Effector memory CD8-positive, alpha-beta T cell (primary cell): Measurements from ENCODE around the gene RARA.
"Not testable (repeated sequence)": the region's sequence is repeated elsewhere in the genome, so short reads cannot be mapped to it uniquely, and the experiment has no call there.

Source experiments
- ATAC-seq: fragments of 150-1000 bp; cut with Tn5 transposase; replicated peaks from 2 replicates; pipeline ENCODE4 v1.10.0; 2021; ENCODE audit warnings: mild to moderate bottlenecking, moderate library complexity
- DNase-seq, 3 experiments: peaks; one replicate each; pipeline ENCODE4 v3.0.0; 2021
- H3K27ac Mint-ChIP-seq, 2 donors: one replicate each; pipeline ENCODE4 v1.8.0; 2022; ENCODE audit warnings: mild to moderate bottlenecking in 2 of 2, mixed read lengths in 2 of 2, moderate library complexity in 2 of 2
- H3K27me3 Mint-ChIP-seq, 2 donors: one replicate each; pipeline ENCODE4 v1.8.0; 2022; ENCODE audit warnings: mixed read lengths in 2 of 2
- H3K36me3 Mint-ChIP-seq: one replicate; pipeline ENCODE4 v1.8.0; 2022; ENCODE audit warnings: mild to moderate bottlenecking, moderate library complexity, mixed read lengths; ENCODE audit not compliant: insufficient read depth
- H3K4me1 Mint-ChIP-seq, 2 donors: one replicate each; pipeline ENCODE4 v1.8.0; 2022; ENCODE audit warnings: low read depth in 2 of 2, mixed read lengths in 2 of 2
- H3K4me3 Mint-ChIP-seq, 2 donors: one replicate each; pipeline ENCODE4 v1.8.0; 2022; ENCODE audit warnings: mild to moderate bottlenecking in 2 of 2, mixed read lengths in 2 of 2, moderate library complexity in 2 of 2
- H3K9me3 Mint-ChIP-seq, 2 donors: one replicate each; pipeline ENCODE4 v1.8.0; 2022; ENCODE audit warnings: mixed read lengths in 2 of 2

RARA gene

DNA sequence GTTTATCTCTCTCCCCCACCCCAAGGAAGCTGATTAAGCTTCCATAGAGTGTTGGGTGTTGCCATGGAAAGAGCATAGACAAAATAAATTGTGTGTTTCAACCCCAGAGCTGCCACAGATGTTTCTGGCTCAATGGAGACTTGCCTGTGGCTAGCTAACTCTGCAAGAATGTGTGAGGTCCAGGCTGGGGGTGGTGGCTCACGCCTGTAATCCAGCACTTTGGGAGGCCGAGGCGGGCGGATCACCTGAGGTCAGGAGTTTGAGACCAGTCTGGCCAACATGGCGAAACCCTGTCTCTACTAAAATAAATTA, 4.5 kb upstream of the RARA start:
- Mint-ChIP-seq H3K4me1 (peaks cover 6 to 21% of the 10 kb centered on the region in 2 donors), H3K27ac (peak overlapping the region in 1 of 2 donors; percentile 26), H3K36me3 (peaks cover 10% of the 10 kb centered on the region)
- not testable (repeated sequence) for ATAC-seq, H3K4me3 Mint-ChIP-seq, H3K27me3 Mint-ChIP-seq, H3K9me3 Mint-ChIP-seq, DNase-seq

DNA sequence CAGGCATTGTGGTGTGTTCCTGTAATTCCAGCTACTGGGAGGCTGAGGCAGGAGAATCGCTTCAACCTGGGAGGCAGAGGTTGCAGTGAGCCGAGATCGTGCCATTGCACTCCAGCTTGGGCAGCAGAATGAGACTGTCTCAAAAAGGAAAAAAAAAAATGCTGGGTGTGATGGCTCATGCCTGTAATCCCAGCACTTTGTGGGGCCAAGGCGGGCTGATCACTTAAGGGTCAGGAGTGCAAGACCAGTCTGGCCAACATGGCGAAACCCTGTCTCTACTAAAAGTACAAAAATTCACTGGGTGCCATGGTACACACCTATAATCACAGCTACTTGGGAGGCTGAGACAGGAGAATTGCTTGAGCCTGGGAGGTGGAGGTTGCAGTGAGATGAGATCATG, 4.1 kb upstream of the RARA start:
- Mint-ChIP-seq H3K27ac (peak overlapping the region in 1 of 2 donors; percentile 26), H3K36me3 (peaks cover 11% of the 10 kb centered on the region), H3K4me1 (peaks cover 6 to 24% of the 10 kb centered on the region in 2 donors)
- DNase-seq, H3K4me3 Mint-ChIP-seq, ATAC-seq, H3K27me3 Mint-ChIP-seq, H3K9me3 Mint-ChIP-seq: not testable (repeated sequence)

DNA sequence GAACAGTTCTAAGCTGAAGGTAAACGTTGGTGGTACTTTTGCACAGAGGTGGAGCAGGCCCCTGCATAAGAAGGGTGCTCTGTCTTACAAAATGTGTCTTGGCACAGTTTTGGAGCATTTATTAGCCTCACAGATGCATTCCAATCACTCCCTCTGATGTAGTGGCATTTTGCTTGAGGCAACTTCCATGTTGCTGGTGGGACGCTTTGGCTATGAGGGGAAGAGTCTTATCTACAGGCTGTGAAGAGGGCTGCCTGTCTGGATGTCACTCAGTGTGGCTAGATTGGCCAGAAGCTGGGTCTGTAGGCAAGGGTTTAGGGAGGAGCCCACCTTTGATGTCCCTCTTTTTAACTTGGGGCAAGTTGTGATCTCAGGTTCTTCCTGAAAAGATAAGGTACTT, 2.6 kb upstream of the RARA start:
- ATAC-seq (no peak), DNase-seq (no peak)
- Mint-ChIP-seq H3K4me1 (peaks cover 12 to 38% of the 10 kb centered on the region in 2 donors), H3K36me3 (peaks cover 12% of the 10 kb centered on the region), H3K9me3 (no peaks in the 10 kb centered on the region), H3K27ac (no peak overlapping the region), H3K4me3 (no peak overlapping the region), H3K27me3 (no peaks in the 10 kb centered on the region)

DNA sequence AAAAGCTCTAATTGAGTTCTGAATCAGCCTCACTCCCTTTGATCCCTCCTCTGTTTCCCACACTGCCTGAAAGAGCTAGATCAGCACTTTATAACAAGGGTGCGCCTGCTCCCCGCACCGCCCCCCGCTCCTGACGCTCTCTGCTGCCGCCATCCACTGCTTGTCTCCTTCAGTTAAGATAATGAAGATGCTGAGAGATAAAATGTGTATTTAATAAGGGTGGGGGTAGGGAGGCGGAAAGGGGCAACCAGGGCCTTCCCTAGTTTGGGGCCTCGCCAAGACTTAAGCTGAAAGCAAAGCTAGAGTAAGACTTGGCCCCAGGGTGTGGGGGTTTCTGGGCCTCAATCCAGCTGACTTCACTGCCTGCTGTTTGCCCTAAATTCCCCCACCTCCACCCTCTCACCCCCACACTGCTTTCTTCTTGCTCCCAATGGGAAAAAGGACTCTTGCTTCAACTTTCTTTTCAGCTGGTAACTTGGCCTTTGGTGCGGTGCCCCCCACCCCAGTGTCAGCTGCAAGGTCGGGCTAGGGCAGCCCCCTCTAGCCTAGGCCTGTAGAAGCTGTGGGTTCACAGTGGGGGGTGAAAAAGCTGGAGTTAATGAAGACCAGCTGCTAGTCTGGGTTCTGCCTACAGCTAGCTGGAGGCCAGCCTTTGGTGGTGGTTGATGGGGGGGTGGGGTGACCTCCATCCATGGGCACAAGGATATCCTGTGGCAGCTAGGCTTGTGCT, 1.8 kb upstream of the RARA start:
- H3K4me1 Mint-ChIP-seq: peaks cover 20 to 46% of the 10 kb centered on the region in 2 donors
- H3K27me3 Mint-ChIP-seq: no peaks in the 10 kb centered on the region
- no peak overlapping the region for H3K4me3 Mint-ChIP-seq
- no peak overlapping the region for H3K27ac Mint-ChIP-seq
- H3K36me3 Mint-ChIP-seq: peaks cover 14% of the 10 kb centered on the region
- peak; percentile 23 for ATAC-seq
- no peak for DNase-seq
- no peaks in the 10 kb centered on the region for H3K9me3 Mint-ChIP-seq

DNA sequence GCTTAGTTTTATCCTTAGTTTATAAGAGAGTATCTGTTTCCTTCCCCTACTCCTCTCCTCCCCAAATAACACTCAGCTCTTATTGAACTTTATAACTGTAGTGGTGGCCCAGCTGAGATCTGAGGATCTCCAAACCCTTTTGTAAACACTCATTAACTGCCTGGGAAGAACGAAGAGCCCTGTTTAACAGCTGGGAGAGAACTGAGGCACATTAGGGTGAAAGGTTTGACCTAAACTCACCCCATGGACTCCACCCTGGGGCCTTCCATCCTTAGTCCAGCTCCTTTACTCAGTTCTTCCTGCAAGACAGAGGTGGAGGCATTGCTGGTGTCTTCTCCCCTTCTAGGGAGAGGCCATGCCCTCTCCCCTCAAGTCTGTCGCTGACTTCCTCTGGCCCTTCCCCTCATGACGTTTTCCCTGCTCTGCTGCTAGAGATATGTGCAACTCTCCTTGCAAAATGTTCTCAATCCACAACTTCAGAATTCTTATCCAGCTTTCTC, 1.2 kb upstream of the RARA start:
- no peak overlapping the region for H3K27ac Mint-ChIP-seq
- no peaks in the 10 kb centered on the region for H3K27me3 Mint-ChIP-seq
- peaks cover 14% of the 10 kb centered on the region for H3K36me3 Mint-ChIP-seq
- H3K4me1 Mint-ChIP-seq: peaks cover 23 to 51% of the 10 kb centered on the region in 2 donors
- DNase-seq (no peak), ATAC-seq (peak; percentile 17)
- H3K9me3 Mint-ChIP-seq: no peaks in the 10 kb centered on the region
- H3K4me3 Mint-ChIP-seq: no peak overlapping the region

DNA sequence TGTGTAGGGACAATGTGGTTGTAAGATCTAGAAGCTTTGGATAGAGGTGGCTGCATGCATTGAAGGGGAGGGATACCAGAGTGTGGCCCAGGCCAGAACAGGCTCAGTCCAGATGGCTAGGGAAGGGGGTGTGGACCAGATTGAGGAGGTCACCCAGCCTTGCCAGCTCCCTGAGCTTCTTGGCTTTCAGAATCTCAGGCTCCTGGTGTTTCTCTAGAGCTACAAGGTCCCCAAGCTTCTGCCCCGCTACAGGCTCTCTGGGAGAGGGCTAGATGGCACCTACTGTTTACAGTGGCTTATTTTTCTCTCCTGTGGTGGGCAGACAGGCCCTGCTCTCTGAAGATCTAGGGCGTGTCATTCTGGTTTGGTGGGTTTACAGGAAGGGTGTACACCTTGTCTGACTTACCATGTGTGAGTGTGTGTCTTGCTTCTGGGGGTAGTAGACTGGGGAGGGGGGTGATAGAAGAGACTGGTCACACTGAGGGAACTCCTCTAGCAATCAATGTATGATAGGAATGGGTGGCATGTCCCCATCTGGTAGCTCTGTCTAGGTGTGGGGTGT, 1.1 kb downstream of the RARA start:
- Mint-ChIP-seq H3K4me3 (no peak overlapping the region), H3K9me3 (no peaks in the 10 kb centered on the region), H3K4me1 (peaks cover 33 to 57% of the 10 kb centered on the region in 2 donors), H3K36me3 (peaks cover 16% of the 10 kb centered on the region), H3K27me3 (no peaks in the 10 kb centered on the region), H3K27ac (peak overlapping the region in 1 of 2 donors; percentile 84)
- ATAC-seq: peak; percentile 38
- DNase-seq: no peak

DNA sequence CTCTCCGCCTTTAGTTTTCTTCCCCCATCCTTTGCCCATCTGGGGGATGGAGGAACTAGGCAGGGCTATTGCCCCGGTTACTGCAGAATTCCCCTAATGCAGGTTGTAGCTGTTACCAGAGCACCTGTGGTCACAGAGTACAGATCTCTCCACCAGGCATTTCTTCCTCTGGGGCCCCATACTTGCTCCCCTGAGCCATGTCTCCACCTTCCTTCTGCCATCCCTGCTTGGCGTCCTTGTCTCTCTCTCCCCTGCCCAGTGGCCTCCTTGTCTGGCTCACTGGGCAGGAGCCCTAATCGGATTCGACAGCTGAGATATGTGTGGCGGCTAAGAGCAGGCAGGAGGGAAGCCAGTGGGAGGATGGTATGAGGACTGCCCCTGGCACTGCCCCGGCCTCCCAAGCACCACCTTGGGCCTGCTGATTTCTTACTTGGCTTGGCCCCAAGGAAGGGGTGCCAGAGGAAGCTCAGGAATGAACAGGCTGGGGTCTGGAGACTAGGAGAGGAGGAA, 2.0 kb downstream of the RARA start:
- peaks cover 15% of the 10 kb centered on the region for H3K36me3 Mint-ChIP-seq
- peaks cover 38 to 66% of the 10 kb centered on the region in 2 donors for H3K4me1 Mint-ChIP-seq
- H3K9me3 Mint-ChIP-seq: no peaks in the 10 kb centered on the region
- H3K27ac Mint-ChIP-seq: peak overlapping the region in 1 of 2 donors; percentile 84
- no peaks in the 10 kb centered on the region for H3K27me3 Mint-ChIP-seq
- DNase-seq: no peak
- peak; percentile 32 for ATAC-seq
- H3K4me3 Mint-ChIP-seq: no peak overlapping the region

DNA sequence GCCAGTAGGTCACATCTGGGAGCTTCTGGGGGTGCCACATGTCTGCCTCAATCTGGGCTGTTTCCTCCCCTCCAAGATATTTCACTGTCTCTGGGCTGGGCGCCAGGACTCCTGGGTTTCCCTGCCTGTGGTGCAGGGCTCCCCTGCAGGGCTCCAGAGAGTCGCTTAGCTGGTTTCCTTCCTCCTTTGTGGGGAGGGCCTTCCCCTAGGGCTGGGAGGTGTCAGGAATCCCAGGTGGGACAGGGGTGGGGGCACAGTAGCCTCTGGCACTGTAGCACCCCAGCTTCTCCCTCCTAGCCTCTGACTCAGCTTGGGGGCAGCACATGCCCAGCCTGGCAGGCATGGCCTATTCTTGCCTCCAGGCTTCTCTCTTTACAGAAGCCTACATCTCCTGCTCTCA, 2.6 kb downstream of the RARA start:
- ATAC-seq (no peak), DNase-seq (no peak)
- H3K4me3 Mint-ChIP-seq: peak overlapping the region in 1 of 2 donors; percentile 44
- H3K27ac Mint-ChIP-seq: peak overlapping the region in 1 of 2 donors; percentile 79
- peaks cover 15% of the 10 kb centered on the region for H3K36me3 Mint-ChIP-seq
- peaks cover 43 to 69% of the 10 kb centered on the region in 2 donors for H3K4me1 Mint-ChIP-seq
- no peaks in the 10 kb centered on the region for H3K27me3 Mint-ChIP-seq
- no peaks in the 10 kb centered on the region for H3K9me3 Mint-ChIP-seq

DNA sequence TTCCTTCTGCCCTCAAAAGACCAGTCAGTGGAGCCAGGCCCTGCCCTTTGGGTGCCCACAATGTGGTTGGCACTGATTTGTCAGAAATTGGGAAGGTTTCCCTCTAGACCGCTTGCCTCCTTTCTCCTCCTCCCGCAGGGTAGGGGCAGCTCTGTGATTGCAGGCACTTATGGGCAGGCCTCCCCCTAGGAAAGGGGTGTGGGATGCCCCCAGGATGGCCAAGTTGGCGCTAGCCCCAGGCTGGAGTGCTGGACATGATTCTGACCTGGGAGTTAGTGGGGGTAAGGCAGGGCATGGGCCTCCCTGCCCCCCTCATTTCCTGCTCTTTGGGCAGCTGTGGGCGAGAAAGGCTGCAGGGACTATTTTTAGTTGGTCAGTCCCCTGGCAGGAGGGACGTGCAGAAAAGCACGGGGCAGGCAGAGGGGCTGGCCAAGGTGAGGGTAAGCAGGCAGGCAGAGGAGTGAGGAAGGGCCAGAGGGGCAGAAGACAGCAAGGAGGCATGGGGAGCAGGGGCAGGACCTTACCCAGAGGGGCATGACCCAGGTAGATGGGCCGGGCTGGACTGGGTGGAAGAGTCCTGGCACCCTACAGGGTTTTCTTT, 3.3 kb downstream of the RARA start:
- no peaks in the 10 kb centered on the region for H3K9me3 Mint-ChIP-seq

DNA sequence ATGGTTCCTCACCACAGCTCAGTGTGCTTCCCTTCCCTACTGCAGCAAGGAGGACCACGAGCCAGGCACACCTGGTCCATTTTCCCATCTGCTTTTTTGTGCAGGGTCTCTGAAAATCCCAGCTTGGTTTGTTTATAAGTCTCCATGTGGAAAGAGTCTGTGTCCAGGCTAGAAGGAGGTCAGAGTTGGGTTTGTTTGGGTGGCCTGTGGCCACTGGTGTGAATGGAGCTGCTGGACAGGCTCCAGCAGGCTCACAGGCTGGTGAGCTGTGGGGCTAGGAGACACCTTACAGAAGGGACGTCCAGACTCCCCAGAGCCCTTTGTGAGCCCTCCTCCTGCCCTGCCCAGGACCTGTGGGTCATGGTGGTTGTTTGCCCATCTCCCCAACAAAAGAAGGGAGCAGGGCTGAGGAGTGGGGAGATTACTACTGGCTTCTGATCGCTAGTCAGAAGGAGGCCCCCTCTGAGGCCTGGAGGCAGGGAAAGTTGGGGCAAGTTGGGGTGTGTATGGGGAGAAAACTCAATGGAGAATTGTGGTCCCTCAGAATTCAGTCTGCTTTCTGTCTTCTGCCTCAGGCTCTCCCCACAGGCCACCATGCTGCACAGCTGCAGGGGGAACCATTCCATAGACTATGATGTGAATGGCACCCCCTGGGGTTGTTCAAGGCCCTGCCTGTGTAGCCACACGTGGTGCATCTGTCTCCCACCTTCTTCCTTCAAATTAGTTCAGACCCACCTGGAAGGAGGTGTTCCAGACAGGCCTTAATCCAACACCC, 4.1 kb downstream of the RARA start:
- peaks cover 20% of the 10 kb centered on the region for H3K36me3 Mint-ChIP-seq
- no peak overlapping the region for H3K4me3 Mint-ChIP-seq
- ATAC-seq (no peak), DNase-seq (no peak)
- peaks cover 53 to 76% of the 10 kb centered on the region in 2 donors for H3K4me1 Mint-ChIP-seq
- no peak overlapping the region for H3K27ac Mint-ChIP-seq
- no peaks in the 10 kb centered on the region for H3K27me3 Mint-ChIP-seq
- no peaks in the 10 kb centered on the region for H3K9me3 Mint-ChIP-seq

More for the DNA sequence above, 3.3 kb downstream of the RARA start:
- DNase-seq (no peak), ATAC-seq (no peak)
- H3K27ac Mint-ChIP-seq: peak overlapping the region in 1 of 2 donors; percentile 79
- peaks cover 15% of the 10 kb centered on the region for H3K36me3 Mint-ChIP-seq
- H3K4me1 Mint-ChIP-seq: peaks cover 45 to 69% of the 10 kb centered on the region in 2 donors
- H3K27me3 Mint-ChIP-seq: no peaks in the 10 kb centered on the region
- H3K4me3 Mint-ChIP-seq: peak overlapping the region in 1 of 2 donors; percentile 44

DNA sequence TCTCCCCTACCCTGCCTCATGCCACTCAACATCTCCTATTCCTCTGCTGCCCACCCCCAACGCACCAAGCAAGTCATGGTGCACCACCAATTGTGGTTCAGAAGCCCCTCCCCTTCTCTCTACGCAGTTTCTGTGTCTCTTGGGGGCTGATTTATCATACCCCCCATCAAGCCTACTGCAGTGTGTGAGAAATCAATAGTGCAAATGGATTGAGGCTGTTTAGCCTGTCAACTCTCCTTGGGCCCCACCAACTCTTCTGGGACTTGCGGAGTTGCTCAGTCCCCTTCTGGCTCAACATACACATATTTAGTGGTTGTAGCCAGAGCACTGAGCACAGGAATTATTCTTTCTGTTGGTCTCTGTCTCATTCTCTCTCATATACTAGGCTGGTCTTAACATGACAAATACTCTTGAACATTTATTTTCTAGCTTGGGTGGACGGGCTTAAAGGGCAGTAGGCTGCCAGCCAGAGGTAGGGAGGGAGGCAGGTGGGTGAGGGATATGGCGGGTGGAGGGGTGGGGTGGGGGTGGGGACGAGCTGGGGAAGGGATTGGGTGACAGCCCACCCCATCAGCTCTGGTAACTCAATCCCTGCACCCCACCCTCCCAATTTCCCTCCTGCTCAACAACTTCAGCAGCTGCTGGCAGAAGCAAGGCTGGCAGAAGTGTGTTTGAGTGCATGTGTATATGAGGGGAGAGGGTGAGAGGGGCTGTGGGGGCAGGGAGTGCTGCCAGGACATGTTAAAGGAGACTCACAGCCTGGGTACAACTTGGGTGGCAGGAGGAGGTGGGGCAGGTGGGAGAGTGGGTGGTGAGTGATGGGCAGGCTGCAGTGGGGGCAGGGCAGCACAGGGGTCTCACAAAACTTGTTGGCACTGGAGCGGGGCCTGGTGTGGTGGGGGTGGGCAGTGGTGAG, 4.9 kb downstream of the RARA start:
- ATAC-seq (no peak), DNase-seq (no peak)
- H3K4me1 Mint-ChIP-seq: peaks cover 59 to 80% of the 10 kb centered on the region in 2 donors
- peak overlapping the region; percentile 9 to 39 for H3K4me3 Mint-ChIP-seq
- H3K27me3 Mint-ChIP-seq: no peaks in the 10 kb centered on the region
- peaks cover 29% of the 10 kb centered on the region for H3K36me3 Mint-ChIP-seq
- H3K9me3 Mint-ChIP-seq: no peaks in the 10 kb centered on the region
- H3K27ac Mint-ChIP-seq: peak overlapping the region in 1 of 2 donors; percentile 77

DNA sequence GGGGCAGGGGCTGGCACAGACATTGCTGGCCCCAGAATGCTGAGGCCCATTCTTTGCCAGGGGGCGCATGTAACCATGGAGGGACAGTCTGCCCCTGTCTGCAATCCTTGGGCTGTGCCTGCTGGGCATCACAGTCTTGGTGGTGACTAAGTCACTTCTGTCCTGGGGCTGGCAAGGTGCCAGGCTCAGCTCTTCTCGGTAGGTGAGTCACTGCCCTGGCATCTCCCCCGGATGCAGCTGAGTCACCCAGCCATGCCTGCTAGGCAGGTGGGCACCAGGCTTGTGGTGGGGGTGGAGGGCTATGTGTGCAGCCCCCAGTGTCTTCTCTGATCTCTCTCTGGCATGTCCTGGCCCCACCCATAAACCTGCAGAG, 5.6 kb downstream of the RARA start:
- Mint-ChIP-seq H3K9me3 (no peaks in the 10 kb centered on the region), H3K4me1 (peaks cover 64 to 82% of the 10 kb centered on the region in 2 donors), H3K36me3 (peaks cover 33% of the 10 kb centered on the region), H3K27me3 (no peaks in the 10 kb centered on the region), H3K4me3 (peak overlapping the region; percentile 9 to 39), H3K27ac (peak overlapping the region in 1 of 2 donors; percentile 77)
- DNase-seq (peak; percentile 67 to 83 (median 80)), ATAC-seq (peak; percentile 45)
